B cell (primary cell): Measurements from ENCODE around the gene AUTS2. TPM values are rescaled to one million over a fixed set of nuclear protein-coding genes. Genes with fewer than 3 reads are reported as not detected.

Experiments used
- ATAC-seq: fragments of 200-7000 bp; cut with Tn5 transposase; one replicate; pipeline ENCODE4 v1.10.0; 2021; ENCODE audit warnings: low read depth, mild to moderate bottlenecking, moderate number of reproducible peaks, moderate library complexity
- CTCF ChIA-PET: fragments of 350-600 bp; sonication (Branson Sonifier 250); formaldehyde crosslinking; loops from one replicate; lab custom pipeline; 2021; ENCODE audit warnings: antibody characterized with exemption, inconsistent platforms; lab: Charles Lee
- POLR2A ChIA-PET: fragments of 350-600 bp; sonication (Branson Sonifier 250); formaldehyde crosslinking; loops from one replicate; lab custom pipeline; 2021; ENCODE audit warnings: antibody characterized with exemption; lab: Charles Lee
- DNase-seq: peaks from one replicate; pipeline ENCODE4 v3.0.0; 2013
- H2AFZ ChIP-seq: 2 replicates; pipeline ENCODE4 v1.6.1; 2012; ENCODE audit warnings: mild to moderate bottlenecking, low read depth, low read length; ENCODE audit not compliant: insufficient read depth, poor library complexity, severe bottlenecking
- H3K27ac ChIP-seq, 2 donors: 1 replicate in 1 of 2; 2 replicates in 1 of 2; pipeline ENCODE4 v1.5.1; 2012 to 2013; ENCODE audit warnings: low read length in 2 of 2, mild to moderate bottlenecking in 2 of 2, moderate library complexity in 1 of 2
- H3K27me3 ChIP-seq, 4 experiments: fragments of 200-600 bp in 1 of 4; sonication (generic) in 1 of 4; replicated peaks in 1 of 4; 1 replicate in 2 of 4; 2 replicates in 2 of 4; pipeline versions ENCODE4 v1.6.1 to v1.7.0; 2013 to 2016; ENCODE audit warnings: low read length in 3 of 4, mild to moderate bottlenecking in 2 of 4, mixed read lengths in 1 of 4, moderate library complexity in 1 of 4; ENCODE audit not compliant: insufficient read depth in 4 of 4, control insufficient read depth in 3 of 4; ENCODE audit errors: control extremely low read depth in 1 of 4
- H3K36me3 ChIP-seq, 2 experiments: replicated peaks in 1 of 2; 1 replicate in 1 of 2; 2 replicates in 1 of 2; pipeline versions ENCODE4 v1.6.1 to v1.7.1; 2013; ENCODE audit warnings: low read length in 1 of 2; ENCODE audit not compliant: insufficient read depth in 2 of 2, control insufficient read depth in 1 of 2; ENCODE audit errors: control extremely low read depth in 1 of 2, extremely low read depth in 1 of 2
- H3K4me1 ChIP-seq, 2 donors: fragments of 200-600 bp in 1 of 2; sonication (generic) in 1 of 2; 1 replicate in 1 of 2; 2 replicates in 1 of 2; pipeline versions ENCODE4 v1.5.1 to v1.6.1; 2013 to 2017; ENCODE audit warnings: low read length in 2 of 2; ENCODE audit not compliant: control insufficient read depth in 2 of 2, insufficient read depth in 2 of 2
- H3K4me2 ChIP-seq: replicated peaks from 2 replicates; pipeline ENCODE3; 2012; ENCODE audit warnings: mild to moderate bottlenecking, low read depth, low read length; ENCODE audit not compliant: poor library complexity, severe bottlenecking
- H3K4me3 ChIP-seq, 5 experiments: fragments of 200-600 bp in 1 of 5; sonication (generic) in 1 of 5; 1 replicate in 3 of 5; 2 replicates in 2 of 5; pipeline versions ENCODE4 v1.5.1 to v1.7.0; 2011 to 2016; ENCODE audit warnings: low read length in 4 of 5, mild to moderate bottlenecking in 4 of 5, low read depth in 2 of 5, control low read depth in 1 of 5, moderate library complexity in 1 of 5; ENCODE audit not compliant: insufficient read depth in 1 of 5; ENCODE audit errors: control extremely low read depth in 1 of 5, extremely low read depth in 1 of 5
- H3K79me2 ChIP-seq: fragments of 200-600 bp; sonication (generic); one replicate; pipeline ENCODE4 v1.6.0; 2016; ENCODE audit warnings: low read length; ENCODE audit not compliant: control insufficient read depth, insufficient read depth
- H3K9ac ChIP-seq: fragments of 200-600 bp; sonication (generic); 2 replicates; pipeline ENCODE4 v1.6.1; 2017; ENCODE audit warnings: mild to moderate bottlenecking, low read length, moderate library complexity
- H3K9me3 ChIP-seq, 3 donors: one replicate each; pipeline versions ENCODE4 v1.6.1 to v1.7.1; 2013; ENCODE audit warnings: low read length in 2 of 3; ENCODE audit not compliant: control insufficient read depth in 2 of 3, insufficient read depth in 1 of 3; ENCODE audit errors: control extremely low read depth in 1 of 3
- H4K20me1 ChIP-seq: 2 replicates; pipeline ENCODE4 v1.6.0; 2012; ENCODE audit warnings: mild to moderate bottlenecking, low read length; ENCODE audit not compliant: insufficient read depth, control insufficient read depth, poor library complexity, severe bottlenecking
- H3K27ac Mint-ChIP-seq: one replicate; pipeline ENCODE4 v1.8.0; 2021; ENCODE audit warnings: mixed read lengths
- H3K27me3 Mint-ChIP-seq: one replicate; pipeline ENCODE4 v1.8.0; 2021; ENCODE audit warnings: mixed read lengths
- H3K4me1 Mint-ChIP-seq: one replicate; pipeline ENCODE4 v1.8.0; 2021; ENCODE audit warnings: mixed read lengths
- H3K4me3 Mint-ChIP-seq: one replicate; pipeline ENCODE4 v1.8.0; 2021; ENCODE audit warnings: mixed read lengths
- H3K9me3 Mint-ChIP-seq: one replicate; pipeline ENCODE4 v1.8.0; 2022; ENCODE audit warnings: mixed read lengths; ENCODE audit not compliant: insufficient read depth
- EZH2 ChIP-seq: IDR thresholded peaks from 2 replicates; pipeline ENCODE4 v1.6.1; 2012; ENCODE audit warnings: borderline replicate concordance, low read depth, mild to moderate bottlenecking, moderate library complexity, low read length; ENCODE audit not compliant: insufficient read depth, poor library complexity, severe bottlenecking
- WGBS: methylation state at CpG from one replicate; pipeline ENCODE4 v1.1.5; 2013; ENCODE audit warnings: missing lambda C conversion rate; ENCODE audit not compliant: insufficient coverage; 5-methylcytosine and 5-hydroxymethylcytosine counted together
- intact Hi-C: fragments of 100-400 bp; cut with micrococcal nuclease; formaldehyde crosslinking; loops from one replicate; pipeline ENCODE4 v1.10.0; 2022
- polyA plus RNA-seq: library from polyadenylated mRNA; depleted of rRNA; stranded (reverse); fragments of >200 nt; gene quantifications from 2 replicates; pipeline ENCODE4 v1.2.3, GENCODE V29; 2012
- total RNA-seq, 2 donors: library from RNA; stranded (reverse); fragments of 120-200 nt in 1 of 2; gene quantifications; 1 replicate in 1 of 2; 2 replicates in 1 of 2; pipeline versions ENCODE4 v1.2.3 to v1.2.4, GENCODE V29; 2013 to 2022
- TF ChIP-seq, protein P1 (sequence below): fragments of 200-600 bp; IDR thresholded peaks from one replicate; pipeline ENCODE4 v1.8.0; 2022; ENCODE audit warnings: antibody characterized with exemption, mild to moderate bottlenecking

The AUTS2 gene
- total and polyA plus RNA-seq, 2 donors (not counting 1 experiment from before 2014, with no cell fraction given) = 22.3 to 35.0 TPM

DNA sequence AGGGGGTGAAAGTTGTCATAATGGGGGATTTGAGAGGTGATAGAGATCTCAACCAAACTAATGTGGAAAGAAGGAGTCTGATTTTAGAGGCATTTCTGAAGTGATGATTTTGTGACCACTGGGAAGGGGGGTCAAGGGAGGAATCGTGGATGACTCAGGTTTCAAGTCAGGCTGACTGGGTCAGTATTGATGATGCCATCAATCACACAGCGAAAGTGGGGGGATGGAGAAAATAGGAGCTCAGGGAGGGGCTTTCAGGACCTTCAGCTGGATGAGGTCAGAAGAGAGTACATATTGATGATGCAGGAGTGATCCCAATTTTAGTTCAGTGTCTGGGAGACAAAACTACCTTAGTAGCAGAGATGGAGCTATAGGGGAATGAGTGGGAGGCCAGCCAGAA is 852.5 kb downstream of the AUTS2 start:
- Histone ChIP-seq H3K4me3 (no peak overlapping the region), H3K4me1 (peaks cover 12 to 13% of the 10 kb centered on the region in 2 donors), H3K9me3 (no peaks in the 10 kb centered on the region), H3K27ac (no peak overlapping the region), H3K36me3 (no peaks in the 10 kb centered on the region), H3K27me3 (no peaks in the 10 kb centered on the region), H3K4me2 (no peak overlapping the region), H3K79me2 (no peaks in the 10 kb centered on the region), H2AFZ (no peak overlapping the region), H3K9ac (no peak overlapping the region), H4K20me1 (no peaks in the 10 kb centered on the region)
- ATAC-seq (no peak), DNase-seq (no peak)
- H3K4me1 Mint-ChIP-seq = peaks cover 17% of the 10 kb centered on the region
- no peaks in the 10 kb centered on the region for H3K27me3 Mint-ChIP-seq
- no peaks in the 10 kb centered on the region for H3K9me3 Mint-ChIP-seq
- H3K27ac Mint-ChIP-seq = no peak overlapping the region
- TF ChIP-seq, protein P1, sequence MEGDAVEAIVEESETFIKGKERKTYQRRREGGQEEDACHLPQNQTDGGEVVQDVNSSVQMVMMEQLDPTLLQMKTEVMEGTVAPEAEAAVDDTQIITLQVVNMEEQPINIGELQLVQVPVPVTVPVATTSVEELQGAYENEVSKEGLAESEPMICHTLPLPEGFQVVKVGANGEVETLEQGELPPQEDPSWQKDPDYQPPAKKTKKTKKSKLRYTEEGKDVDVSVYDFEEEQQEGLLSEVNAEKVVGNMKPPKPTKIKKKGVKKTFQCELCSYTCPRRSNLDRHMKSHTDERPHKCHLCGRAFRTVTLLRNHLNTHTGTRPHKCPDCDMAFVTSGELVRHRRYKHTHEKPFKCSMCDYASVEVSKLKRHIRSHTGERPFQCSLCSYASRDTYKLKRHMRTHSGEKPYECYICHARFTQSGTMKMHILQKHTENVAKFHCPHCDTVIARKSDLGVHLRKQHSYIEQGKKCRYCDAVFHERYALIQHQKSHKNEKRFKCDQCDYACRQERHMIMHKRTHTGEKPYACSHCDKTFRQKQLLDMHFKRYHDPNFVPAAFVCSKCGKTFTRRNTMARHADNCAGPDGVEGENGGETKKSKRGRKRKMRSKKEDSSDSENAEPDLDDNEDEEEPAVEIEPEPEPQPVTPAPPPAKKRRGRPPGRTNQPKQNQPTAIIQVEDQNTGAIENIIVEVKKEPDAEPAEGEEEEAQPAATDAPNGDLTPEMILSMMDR = no peak
- no peak for TF ChIP-seq EZH2
- CTCF ChIA-PET = no interaction called here
- WGBS = 86% methylated on average over 2 of the region's 2 CpGs
- no peak overlapping the region for H3K4me3 Mint-ChIP-seq
- POLR2A ChIA-PET = no interaction called here
- intact Hi-C loops = no loop called here

DNA sequence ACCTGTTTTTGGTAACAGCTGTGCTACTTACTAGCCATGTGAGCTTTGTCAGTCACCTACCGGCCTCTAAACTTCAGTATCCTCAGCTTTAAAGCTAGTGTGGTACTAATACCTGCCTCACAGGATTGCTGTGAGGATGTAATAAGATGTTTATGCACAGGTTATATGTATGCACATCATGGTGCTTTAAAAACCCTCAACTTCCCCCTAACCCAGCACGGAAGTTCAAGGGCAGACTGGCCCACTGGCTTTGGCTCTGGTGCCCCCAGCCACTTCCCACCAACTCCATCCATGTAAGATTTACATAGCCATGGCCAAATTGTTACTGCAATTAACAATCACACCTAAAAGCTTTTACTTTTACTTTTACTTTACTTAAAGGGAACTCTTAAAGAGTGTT is 857.6 kb downstream of the AUTS2 start:
- no peaks in the 10 kb centered on the region for H3K9me3 Mint-ChIP-seq
- H3K4me1 Mint-ChIP-seq = peaks cover 47% of the 10 kb centered on the region
- H3K36me3 ChIP-seq = no peaks in the 10 kb centered on the region
- peak; percentile 42 for ATAC-seq
- intact Hi-C loops = no loop called here
- H3K27me3 Mint-ChIP-seq = no peaks in the 10 kb centered on the region
- peak overlapping the region; percentile 93 for H3K27ac Mint-ChIP-seq
- no peaks in the 10 kb centered on the region for H3K27me3 ChIP-seq
- CTCF ChIA-PET = no interaction called here
- peak overlapping the region; percentile 63 for H3K4me2 ChIP-seq
- TF ChIP-seq EZH2 = no peak
- TF ChIP-seq, protein P1 = no peak
- POLR2A ChIA-PET = no interaction called here
- H3K9ac ChIP-seq = peak overlapping the region; percentile 16
- peak overlapping the region; percentile 76 for H3K4me3 Mint-ChIP-seq
- WGBS = 0% methylated on average over 1 of the region's 2 CpGs
- H3K4me1 ChIP-seq = peaks cover 39 to 44% of the 10 kb centered on the region in 2 donors
- peak overlapping the region; percentile 71 to 72 for H3K27ac ChIP-seq
- peak; percentile 31 for DNase-seq
- no peaks in the 10 kb centered on the region for H3K79me2 ChIP-seq
- H3K4me3 ChIP-seq = no peak overlapping the region
- H4K20me1 ChIP-seq = no peaks in the 10 kb centered on the region
- H2AFZ ChIP-seq = peak overlapping the region; percentile 40
- no peaks in the 10 kb centered on the region for H3K9me3 ChIP-seq
